NAMALWA (cell line): Measurements from ENCODE around the gene RAB15.

Experiments used
- DNase-seq: peaks from one replicate; pipeline ENCODE4 v3.0.0-alpha.2; 2015; ENCODE audit warnings: low spot score

RAB15 gene

GRCh38 chr14:64990296-64990695, 18.2 kb upstream of the RAB15 start:
- no peak for DNase-seq

- no peak for DNase-seq
Measured at GRCh38 chr14:64987438-64987767, 15.3 kb upstream of the RAB15 start.

- DNase-seq = peak; percentile 91
Measured at GRCh38 chr14:64986648-64987437, 14.7 kb upstream of the RAB15 start, which contains the start of gene FNTB. FNTB (plus strand) TSS chr14:64986895; CDS start chr14:64986954, 59 bp downstream.

GRCh38 chr14:64983439-64984310, 11.5 kb upstream of the RAB15 start:
- peak; percentile 60 for DNase-seq

- DNase-seq = no peak
Measured at GRCh38 chr14:64979336-64980074, 7.4 kb upstream of the RAB15 start.

DNA sequence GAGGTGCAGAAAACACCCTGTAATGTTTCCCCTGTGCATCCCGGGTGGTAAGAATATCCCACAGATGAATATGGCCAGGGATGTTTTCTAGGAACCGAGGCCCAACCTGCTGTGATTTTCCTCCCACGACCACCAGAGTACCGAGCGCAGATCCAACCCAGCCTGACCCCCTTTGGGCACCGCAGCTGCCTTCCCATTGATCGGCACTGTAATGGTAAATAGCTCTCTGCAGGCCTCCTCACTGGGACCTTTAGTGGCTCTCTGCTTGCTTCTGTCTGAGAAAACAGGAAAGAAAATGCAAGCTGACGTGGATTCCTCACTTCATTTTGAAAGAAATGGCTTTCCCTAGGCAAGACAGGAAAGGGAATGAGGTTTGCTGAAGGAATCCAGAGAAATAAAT, 2.4 kb upstream of the RAB15 start:
- no peak for DNase-seq

DNA sequence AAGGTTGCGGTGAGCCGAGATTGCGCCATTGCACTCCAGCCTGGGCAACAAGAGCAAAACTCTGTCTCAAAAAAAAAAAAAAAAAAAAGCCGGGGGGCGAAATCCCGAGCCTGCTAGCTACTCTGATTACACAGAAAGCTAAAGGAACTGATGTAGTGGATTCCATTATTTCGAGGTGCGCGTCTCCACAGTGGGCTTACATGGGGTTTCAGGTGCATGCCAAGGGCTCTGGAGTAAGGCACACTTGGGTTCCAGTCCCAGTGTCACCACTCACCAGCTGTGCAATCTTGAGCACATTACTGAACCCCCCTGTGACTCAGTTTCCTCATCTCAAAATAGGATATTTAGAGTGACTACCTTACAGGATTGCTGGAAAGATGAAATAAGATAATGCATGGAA, 1.7 kb upstream of the RAB15 start:
- no peak for DNase-seq

- no peak for DNase-seq
Measured at GRCh38 chr14:64973026-64973442, 898 bp upstream of the RAB15 start.

- DNase-seq = no peak
Measured at GRCh38 chr14:64971491-64971942, 619 bp downstream of the RAB15 start.

DNA sequence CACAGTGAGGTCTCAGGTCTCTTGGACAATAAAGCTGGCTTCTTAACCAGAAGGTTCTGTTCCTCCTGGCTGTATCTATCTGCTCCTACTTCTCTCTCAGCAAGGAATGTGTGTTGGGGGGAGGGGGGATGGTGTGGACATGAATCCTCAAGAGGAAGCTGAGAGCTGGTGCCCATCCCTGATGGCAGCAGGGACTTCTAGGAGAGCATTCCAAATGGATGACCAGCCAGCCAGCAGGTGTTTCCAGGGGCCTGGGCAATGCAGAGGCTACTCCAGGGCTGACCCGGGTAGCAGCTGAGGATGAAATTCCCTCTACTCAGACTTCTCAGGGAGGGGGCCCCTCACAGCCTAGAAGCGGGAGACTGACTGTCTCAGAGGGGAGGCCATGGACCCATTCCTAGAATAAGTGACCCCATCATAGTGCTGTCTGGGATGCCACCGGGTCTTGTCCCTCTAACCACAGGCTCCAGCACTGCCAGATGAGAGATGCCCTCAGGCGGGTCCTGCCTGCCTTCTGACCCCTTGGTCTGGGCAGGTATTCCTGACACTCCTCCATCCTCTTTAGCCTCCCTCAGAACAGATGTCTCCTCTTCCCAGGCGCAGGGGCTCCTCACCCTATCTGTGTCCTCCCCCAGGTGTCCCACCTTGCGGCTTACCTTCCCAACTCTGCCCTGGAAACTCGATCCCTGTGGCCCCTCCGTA, 1.2 kb downstream of the RAB15 start:
- no peak for DNase-seq

- no peak for DNase-seq
Measured at GRCh38 chr14:64970041-64970440, 2.1 kb downstream of the RAB15 start.

- DNase-seq = no peak
Measured at GRCh38 chr14:64968651-64969050, 3.5 kb downstream of the RAB15 start.

DNA sequence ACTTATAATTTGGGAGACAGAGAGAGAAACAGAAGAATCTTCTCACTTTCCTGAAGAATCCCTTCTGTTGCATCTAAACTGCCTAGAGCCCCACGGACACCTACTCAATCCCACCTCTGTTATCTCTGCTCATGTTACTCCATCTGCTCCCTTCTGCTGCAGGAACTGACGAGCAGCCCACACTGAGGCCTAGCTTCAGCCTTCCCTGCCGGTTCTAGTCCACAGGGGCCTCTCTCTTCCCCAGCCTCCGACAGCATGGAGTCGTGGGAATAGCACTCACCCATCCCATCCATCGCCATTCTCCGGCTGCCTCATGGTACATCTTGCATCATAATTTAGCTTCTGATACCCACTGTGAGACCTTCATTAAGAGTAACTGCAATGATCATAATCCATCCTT, 4.0 kb downstream of the RAB15 start:
- no peak for DNase-seq

DNA sequence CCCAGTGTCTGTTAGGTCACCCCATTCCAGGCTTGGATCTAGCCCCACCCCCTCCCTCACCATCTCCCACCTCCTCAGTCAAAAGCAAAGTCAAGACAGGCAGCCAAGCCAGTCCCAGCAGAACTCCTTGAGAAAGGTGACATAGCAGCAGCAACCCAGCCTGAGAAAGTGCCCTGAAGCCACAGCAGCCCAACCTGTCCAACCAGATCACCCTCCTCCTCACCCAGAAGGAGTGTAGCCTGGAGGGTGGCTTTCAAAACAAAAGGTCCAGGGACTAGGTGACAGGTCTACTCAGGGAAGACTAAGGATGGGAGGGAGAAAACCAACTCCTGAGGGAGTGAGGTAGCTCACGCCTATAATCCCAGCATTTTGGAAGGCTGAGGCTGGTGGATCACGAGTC, 5.2 kb downstream of the RAB15 start:
- no peak for DNase-seq

DNA sequence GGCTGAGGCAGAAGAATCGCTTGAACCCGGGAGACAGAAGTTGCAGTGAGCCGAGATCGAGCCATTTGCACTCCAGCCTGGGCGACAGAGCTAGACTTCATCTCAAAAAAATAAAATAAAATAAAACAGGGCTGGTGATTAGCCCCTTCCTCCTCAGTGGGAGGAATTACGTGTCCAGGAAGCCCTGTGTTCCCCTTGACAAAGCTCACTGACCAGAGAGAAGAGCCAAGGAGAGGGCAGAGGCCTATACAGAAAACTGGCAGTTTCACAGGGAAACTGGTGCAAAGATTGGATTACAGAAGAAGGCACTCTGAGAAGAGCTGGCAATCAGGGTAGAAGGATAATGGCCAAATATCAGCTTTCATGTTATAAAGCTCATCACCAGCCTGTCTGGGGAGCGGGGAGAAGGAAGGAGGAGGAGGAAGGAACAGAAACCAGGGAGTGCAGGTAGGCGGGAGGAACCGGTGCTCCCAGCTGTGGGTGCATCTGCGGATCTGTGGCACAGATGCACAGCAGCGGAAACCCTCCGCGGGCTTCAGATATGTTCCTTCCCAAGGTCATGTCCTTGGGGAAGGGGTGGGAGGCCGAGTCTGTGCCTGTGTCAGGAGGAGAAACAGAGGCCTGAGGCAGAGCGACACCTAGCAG, 6.7 kb downstream of the RAB15 start:
- DNase-seq = no peak

DNA sequence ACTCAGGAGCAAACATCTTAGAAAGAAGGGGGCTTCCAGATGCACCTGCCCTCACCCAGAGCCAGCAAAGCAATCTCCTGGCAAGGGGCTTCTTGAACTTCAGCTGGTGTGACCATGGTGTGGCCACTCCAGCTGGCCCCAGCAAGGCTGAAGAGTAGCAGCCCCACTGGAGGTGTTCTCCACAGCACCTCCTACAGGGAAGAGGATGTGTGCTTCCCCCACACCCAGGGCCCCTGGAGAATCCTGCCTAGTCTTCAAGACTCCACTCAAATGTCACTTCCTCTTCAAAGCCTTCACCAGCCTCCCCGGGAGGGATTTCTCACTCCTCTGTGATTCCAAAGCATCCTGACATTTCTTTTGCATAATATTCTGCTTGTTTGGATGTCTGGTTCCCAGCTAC, 8.5 kb downstream of the RAB15 start:
- DNase-seq = no peak

DNA sequence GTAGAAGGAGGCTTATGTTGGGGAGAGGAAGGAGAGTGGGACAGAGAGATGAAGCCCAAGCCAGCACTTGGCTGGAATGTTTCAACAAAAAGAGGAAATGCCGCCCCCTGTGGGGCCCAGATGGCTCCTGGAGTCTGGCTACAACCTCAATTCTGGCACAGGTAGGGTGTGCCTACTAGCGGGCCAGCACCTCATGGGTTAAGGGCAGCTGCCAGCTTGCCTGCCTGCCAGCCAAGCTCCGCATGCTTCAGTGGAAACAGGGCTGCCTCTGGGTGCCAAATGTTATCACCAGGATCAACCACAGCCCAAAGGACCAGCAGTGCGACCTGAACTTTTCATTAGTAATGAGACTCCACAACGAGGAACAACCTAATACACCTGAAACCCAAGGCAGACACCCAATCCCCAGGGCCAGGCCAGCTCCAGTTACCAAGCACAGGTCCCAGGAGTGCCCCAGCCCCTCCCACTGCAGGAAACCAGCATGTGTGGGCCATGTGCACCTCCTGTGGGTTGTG, 11.3 kb downstream of the RAB15 start:
- DNase-seq = no peak

GRCh38 chr14:64958743-64959142, 13.4 kb downstream of the RAB15 start:
- DNase-seq = no peak

DNA sequence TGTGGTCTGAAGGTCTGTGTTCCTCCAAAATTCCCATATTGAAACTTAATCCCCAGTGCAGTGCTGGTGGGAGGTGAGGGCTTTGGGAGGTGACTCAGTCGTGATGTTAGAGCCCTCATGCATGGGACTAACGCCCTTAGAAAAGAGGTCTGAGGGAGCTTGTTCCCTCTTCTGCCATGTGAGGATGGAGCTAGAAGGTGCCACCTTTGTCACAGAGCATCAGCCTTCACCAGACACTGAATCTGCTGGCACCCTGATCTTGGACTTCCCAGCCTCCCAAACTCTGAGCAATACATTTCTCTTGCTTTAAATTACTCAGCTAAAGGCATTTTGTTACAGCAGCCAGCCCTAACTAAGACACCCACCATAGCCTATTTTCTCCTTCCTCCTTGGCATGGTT, 13.9 kb downstream of the RAB15 start:
- no peak for DNase-seq

GRCh38 chr14:64956697-64957406, 15.3 kb downstream of the RAB15 start:
- no peak for DNase-seq

DNA sequence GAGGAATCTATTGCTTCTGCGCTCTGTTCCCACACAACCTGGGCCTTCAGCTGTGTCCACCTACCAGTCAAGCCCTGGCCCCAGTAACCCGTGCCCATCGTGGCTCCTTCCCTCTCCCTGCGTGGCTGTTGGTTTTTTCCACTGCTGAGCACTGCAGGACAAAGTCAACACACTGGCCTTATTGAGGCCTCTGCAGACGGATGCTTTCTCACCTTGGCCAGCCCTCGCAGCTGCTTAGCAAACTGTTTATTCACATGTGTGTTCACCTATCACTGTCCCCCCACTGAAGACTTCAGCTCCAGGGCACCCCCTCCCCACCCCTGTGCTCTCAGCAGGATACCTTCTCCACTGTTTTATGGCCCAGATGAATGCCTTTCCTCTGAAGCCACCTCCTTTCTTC, 16.8 kb downstream of the RAB15 start:
- no peak for DNase-seq
